C4-2B (cell line): ENCODE results near the gene FKBP3.

Source experiments
- ZFX ChIP-seq: fragments of 450-650 bp; IDR thresholded peaks from 2 replicates; pipeline ENCODE4 v1.6.1; 2017
- TF ChIP-seq, protein P1 (sequence below): fragments of 450-650 bp; conservative IDR thresholded peaks from 2 replicates; pipeline ENCODE4 v1.5.1; 2017; ENCODE audit warnings: mild to moderate bottlenecking

DNA sequence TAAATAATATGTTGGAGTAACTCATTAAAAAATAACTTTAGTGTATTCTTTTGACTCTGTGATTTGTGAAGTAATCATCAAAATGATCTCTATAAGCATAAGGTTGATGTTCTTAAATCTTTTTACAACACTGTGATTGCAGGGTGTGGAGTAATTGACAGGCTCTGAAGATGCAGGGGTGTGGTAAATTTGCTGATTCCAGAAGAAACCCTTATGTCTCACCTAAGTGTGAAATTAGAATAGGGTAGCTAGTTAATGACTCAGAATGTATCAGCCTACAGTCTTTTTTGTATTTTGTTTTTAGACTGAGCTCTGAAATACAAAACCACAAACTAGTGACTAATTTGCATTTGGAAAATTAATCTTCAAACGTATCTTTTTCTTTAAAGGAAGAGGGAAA is 44.5 kb downstream of the FKBP3 start:
- TF ChIP-seq, protein P1, sequence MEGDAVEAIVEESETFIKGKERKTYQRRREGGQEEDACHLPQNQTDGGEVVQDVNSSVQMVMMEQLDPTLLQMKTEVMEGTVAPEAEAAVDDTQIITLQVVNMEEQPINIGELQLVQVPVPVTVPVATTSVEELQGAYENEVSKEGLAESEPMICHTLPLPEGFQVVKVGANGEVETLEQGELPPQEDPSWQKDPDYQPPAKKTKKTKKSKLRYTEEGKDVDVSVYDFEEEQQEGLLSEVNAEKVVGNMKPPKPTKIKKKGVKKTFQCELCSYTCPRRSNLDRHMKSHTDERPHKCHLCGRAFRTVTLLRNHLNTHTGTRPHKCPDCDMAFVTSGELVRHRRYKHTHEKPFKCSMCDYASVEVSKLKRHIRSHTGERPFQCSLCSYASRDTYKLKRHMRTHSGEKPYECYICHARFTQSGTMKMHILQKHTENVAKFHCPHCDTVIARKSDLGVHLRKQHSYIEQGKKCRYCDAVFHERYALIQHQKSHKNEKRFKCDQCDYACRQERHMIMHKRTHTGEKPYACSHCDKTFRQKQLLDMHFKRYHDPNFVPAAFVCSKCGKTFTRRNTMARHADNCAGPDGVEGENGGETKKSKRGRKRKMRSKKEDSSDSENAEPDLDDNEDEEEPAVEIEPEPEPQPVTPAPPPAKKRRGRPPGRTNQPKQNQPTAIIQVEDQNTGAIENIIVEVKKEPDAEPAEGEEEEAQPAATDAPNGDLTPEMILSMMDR, result no peak
- no peak for TF ChIP-seq ZFX
